GM18507 (cell line): ENCODE data around the gene C5orf15.
"Not testable (repeated sequence)": the region's sequence is repeated elsewhere in the genome, so short reads cannot be mapped to it uniquely, and the experiment has no call there.

Source experiments
- DNase-seq: peaks from one replicate; pipeline ENCODE4 v3.0.0; 2011; ENCODE audit warnings: low read depth; ENCODE audit not compliant: insufficient read length; ENCODE audit errors: extremely low spot score
- FAIRE-seq: peaks from 2 replicates; lab custom pipeline; 2011; peaks lifted over from hg19 to GRCh38; lab: Jason Lieb, UNC

C5orf15 gene

GRCh38 chr5:133967124-133967523 is 1.3 kb downstream of the C5orf15 start:
- no peak for FAIRE-seq
- no peak for DNase-seq

DNA sequence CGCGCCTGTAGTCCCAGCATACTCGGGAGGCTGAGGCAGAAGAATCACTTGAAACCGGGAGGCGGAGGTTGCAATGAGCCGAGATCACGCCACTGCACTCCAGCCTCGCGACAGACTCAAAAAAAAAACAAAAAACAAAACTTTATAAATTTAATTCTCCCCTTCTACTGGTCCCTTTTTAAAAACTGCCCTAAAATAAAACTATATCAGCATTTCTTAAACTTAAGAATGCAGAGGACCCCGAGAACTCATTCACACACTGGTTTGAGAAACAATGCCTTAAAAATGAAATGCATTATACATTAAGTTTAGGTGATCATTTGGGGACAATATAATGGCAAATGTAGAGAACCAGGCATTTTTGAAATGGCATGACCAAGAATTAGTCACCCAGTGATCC is 2.3 kb downstream of the C5orf15 start:
- FAIRE-seq (no peak), DNase-seq (no peak)

DNA sequence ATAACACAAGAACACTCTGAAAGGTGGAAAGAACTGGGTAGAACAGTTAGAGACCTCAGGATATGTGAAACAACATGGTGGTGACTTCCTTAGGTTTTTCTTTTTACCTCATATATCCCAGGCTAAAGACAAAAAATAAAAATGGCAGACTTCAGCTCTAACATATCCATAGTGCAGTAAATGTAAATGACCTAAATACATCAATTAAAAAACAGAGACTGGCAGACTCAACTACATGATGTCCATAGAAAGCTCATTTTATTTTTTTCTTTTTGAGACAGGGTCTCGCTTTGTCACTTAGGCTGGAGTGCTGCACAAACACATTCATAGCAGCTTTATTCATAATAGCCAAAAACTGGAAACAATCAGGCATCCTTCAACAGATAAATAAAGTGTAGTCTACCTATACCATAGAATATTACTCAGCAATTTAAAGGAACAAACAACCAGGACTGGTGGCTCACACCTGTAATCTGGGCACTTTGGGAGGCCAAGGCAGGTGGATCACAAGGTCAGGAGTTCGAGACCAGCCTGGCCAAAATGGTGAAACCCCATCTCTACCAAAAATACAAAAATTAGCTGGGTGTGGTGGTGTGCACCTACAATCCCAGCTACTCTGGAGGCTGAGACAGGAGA is 4.8 kb downstream of the C5orf15 start:
- DNase-seq (no peak), FAIRE-seq (no peak)

- FAIRE-seq, result peak; percentile 21
- DNase-seq, result no peak
Measured at GRCh38 chr5:133962801-133963476, 5.5 kb downstream of the C5orf15 start.

GRCh38 chr5:133962131-133962530 is 6.3 kb downstream of the C5orf15 start:
- no peak for FAIRE-seq

DNA sequence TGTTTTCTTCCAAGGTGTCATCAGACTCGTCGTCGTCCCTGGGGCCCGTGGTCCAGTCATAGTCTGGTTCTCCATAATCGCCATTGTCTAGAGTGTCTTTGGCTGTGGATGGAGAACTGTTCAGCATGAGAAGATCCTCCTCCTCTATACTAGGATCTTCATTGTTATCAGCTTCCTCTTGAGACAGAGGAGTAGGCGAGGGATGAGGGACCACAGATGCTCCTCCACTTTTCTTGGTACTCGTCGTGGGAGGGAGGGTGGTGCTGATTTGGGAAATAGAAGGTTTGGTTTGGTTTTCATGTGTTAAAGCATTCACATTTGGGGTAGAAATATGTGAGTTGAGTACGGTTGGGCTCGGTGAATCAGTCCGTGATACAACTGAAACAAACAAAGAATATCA is 8.8 kb downstream of the C5orf15 start:
- DNase-seq (no peak), FAIRE-seq (no peak)

More at GRCh38 chr5:133962131-133962530, 6.3 kb downstream of the C5orf15 start:
- DNase-seq, result no peak

GRCh38 chr5:133957591-133957990 is 10.8 kb downstream of the C5orf15 start:
- FAIRE-seq (peak; percentile 94), DNase-seq (no peak)

DNA sequence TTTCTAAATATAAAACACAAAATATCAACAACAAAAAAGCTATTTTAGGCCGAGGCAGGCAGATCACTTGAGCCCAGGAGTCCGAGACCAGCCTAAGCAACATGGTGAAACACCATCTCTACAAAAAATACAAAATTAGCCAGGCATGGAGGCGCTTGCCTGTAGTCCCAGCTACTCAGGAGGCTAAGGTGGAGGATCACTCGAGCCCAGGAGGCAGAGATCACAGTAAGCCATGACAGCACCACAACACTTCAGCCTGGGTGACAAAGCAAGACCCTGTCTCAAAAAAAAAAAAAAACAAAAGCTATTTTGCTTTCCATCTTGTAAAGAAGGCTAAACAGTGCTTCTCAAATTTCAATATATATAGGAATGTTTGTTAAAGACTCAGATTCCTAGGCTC is 11.3 kb downstream of the C5orf15 start:
- DNase-seq (no peak), FAIRE-seq (no peak)

DNA sequence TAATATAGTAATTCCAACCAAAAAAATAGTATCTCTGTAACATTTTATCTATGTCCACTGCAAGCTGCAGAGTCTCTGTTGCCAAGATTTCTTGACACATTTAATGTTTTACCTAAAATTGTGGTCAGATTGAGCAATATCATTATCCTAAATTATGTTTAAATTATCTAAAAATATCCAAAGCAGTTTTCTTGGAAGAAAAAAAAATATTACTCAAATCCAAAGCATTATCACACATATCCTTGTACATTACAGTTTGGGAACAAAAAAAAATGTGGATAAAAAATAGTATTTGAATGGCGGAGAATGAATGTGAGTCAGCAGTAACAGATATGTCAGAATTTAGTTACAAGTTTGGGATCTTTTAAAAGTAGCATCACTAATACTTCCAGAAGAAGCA is 12.2 kb downstream of the C5orf15 start:
- DNase-seq, FAIRE-seq: not testable (repeated sequence)

GRCh38 chr5:133953568-133954145 is 14.8 kb downstream of the C5orf15 start:
- FAIRE-seq, result no peak
- no peak for DNase-seq

GRCh38 chr5:133952729-133953567 is 15.5 kb downstream of the C5orf15 start:
- DNase-seq (no peak), FAIRE-seq (no peak)

DNA sequence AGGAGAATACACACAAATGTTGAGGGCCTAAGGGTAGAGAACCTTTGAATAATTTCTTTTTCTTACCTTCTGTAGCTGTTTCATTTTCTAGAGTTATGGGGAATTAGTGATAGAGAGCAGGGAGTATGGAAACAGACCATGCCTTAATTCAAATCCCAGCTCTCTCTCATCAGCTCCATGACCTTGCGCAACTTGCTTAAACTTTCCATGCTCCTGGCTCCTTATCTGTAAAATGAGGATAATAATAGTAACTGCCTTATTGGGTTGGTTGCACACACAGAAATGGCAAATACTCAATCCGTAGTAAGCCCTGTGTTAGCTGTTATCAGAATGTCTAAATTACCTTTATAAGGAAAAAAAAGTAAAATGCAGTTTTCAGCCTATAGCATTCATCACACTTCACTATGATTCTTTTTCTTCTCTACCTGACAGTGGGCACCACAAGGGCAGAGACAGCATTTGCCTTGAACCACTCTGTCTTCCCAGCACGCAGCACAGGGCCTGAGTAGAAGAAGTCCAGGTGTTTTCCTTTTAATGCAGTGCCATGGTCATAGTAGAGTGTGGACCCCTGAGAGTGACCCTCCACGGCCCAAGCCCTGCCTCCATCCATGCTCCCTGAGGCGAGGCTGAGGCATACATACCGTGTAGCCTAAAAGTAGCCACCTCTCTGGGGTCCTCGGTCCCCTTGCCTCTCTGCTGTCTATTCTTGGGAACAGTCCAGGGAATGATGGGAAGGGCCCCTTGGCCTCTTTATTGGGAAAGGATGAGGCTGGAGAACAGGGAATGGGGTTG is 17.4 kb downstream of the C5orf15 start:
- DNase-seq, result no peak
- no peak for FAIRE-seq

GRCh38 chr5:133948721-133949120 is 19.7 kb downstream of the C5orf15 start:
- FAIRE-seq, result no peak
- DNase-seq, result no peak

DNA sequence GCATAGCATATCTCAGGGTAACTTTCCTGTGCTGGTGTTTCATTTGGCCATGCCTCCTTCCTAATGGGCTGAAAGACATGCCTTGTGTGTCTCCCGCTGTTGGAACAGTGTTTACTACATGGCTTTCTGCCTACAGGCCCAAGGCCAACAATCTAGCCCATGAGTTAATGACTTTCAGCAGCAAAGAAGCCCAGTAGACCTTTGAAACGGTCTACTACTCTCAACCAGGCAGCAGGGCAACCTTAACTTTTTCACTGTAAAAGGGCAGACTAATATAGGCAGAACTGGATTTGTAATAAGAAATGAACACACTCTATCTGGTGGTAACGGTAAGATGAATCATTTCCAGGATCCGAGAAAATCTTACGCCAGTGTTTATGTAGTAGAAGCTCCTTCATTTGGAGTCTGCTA is 21.0 kb downstream of the C5orf15 start:
- DNase-seq (no peak), FAIRE-seq (no peak)

DNA sequence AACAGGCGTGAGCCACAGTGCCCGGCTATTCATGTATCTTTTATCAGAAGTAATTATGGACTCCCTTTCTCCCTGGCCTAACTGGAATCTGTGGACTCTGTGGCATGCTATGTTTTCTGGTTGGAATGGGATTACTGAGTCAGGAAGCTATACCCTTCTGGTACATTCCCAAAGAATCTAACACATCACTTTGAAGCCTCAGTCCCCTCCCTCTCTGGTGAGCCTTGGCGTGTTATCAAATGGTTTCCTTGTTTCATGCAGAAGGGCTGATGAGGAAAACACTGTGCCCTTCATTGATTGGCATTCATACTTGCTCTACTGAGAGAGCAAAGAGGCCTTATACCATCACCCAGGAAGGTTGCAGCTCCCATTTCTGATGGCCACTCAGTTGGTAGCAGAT is 22.9 kb downstream of the C5orf15 start:
- FAIRE-seq (no peak), DNase-seq (no peak)

DNA sequence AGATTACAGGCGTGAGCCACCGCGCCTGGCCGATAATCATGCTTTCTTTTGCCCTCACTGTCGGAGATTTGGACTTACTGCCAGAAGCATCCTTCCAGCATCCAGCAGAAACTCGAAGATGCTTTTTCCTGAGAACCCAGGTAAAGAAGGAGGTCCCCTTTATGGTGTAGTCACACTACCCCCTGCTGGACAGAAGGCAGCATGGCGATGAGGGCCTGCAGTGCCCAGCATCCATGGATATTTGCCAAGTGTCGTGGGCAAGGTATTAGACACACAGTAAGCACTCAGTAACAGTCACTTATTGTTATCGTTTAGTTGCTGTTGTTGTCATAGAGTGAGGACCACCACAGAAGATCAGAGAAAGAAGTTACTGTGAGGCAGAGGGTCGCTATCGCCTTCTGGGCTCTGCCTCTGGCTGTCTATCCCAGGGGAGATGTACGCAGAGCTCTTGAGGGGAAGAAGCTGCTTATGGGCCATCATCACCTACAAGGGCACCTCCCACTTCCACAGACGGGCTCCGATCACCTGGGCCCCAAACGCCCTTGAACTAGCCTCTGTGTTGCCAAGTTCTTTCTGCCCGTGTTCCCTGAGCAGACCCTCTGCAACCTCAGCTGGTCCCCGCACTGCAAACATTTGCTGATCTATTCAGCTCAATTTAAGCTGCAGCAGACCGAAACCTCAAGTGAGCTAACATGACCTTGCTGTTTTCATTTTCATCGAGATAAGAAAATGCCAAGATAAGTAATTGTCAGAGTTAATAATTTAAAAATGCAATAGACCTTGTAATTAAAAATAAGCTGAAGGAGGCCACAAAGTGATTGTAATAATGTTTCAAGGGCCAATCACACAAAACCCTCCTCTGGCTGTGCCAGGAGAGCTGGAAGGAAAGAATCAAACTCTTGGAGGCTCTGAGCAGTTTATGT is 23.9 kb downstream of the C5orf15 start:
- peak; percentile 73 for FAIRE-seq
- DNase-seq, result no peak

DNA sequence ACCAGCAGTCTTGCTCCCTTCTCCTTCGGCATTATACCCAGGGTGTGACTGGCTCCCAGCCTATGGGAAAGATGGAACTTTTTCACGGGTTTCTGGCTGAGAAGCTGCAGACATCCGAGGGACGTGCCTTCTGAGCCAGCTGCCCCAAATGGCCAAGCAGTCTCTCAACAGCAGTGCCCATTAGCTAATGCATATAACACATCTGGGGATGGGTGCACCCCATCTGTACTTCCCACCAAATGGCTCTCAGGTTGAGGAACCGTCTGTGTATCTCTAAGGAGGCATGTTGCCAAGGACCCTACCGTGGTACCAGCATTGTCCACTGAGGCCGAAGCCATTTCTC is 25.0 kb downstream of the C5orf15 start:
- DNase-seq (no peak), FAIRE-seq (no peak)

GRCh38 chr5:133942614-133943474 is 25.6 kb downstream of the C5orf15 start:
- no peak for DNase-seq
- no peak for FAIRE-seq
